ENCODE results near the gene GPR157.
"Not testable (repeated sequence)": the region's sequence is repeated elsewhere in the genome, so short reads cannot be mapped to it uniquely, and the experiment has no call there.

GPR157 gene

GRCh38 chr1:9115351-9116205, 13.3 kb downstream of the GPR157 start:
- DNase-seq, result no peak

GRCh38 chr1:9112961-9113880, 15.7 kb downstream of the GPR157 start:
- no peak for DNase-seq

- DNase-seq, result no peak
Measured at GRCh38 chr1:9111957-9112356, 16.9 kb downstream of the GPR157 start.

GRCh38 chr1:9111357-9111691, 17.6 kb downstream of the GPR157 start:
- DNase-seq, result no peak

- peak; percentile 42 for DNase-seq
Measured at GRCh38 chr1:9110669-9111356, 18.1 kb downstream of the GPR157 start.

GRCh38 chr1:9108056-9108665, 20.7 kb downstream of the GPR157 start:
- no peak for DNase-seq

GRCh38 chr1:9107136-9107535, 21.8 kb downstream of the GPR157 start:
- no peak for DNase-seq

GRCh38 chr1:9106286-9106685, 22.6 kb downstream of the GPR157 start:
- DNase-seq, result no peak

GRCh38 chr1:9105336-9105867, 23.5 kb downstream of the GPR157 start:
- no peak for DNase-seq

- no peak for DNase-seq
Measured at GRCh38 chr1:9101510-9102146, 27.3 kb downstream of the GPR157 start.

- DNase-seq, result no peak
Measured at GRCh38 chr1:9100471-9101043, 28.3 kb downstream of the GPR157 start.

GRCh38 chr1:9099555-9099954, 29.3 kb downstream of the GPR157 start:
- DNase-seq, result no peak

- no peak for DNase-seq
Measured at GRCh38 chr1:9097947-9098705, 30.8 kb downstream of the GPR157 start.

- no peak for DNase-seq
Measured at GRCh38 chr1:9095818-9096217, 33.1 kb downstream of the GPR157 start.

GRCh38 chr1:9093996-9094595, 34.8 kb downstream of the GPR157 start:
- DNase-seq, result not testable (repeated sequence)

- no peak for DNase-seq
Measured at GRCh38 chr1:9093581-9093980, 35.3 kb downstream of the GPR157 start.

- no peak for DNase-seq
Measured at GRCh38 chr1:9093091-9093490, 35.8 kb downstream of the GPR157 start.

GRCh38 chr1:9088807-9089206, 40.1 kb downstream of the GPR157 start:
- DNase-seq, result no peak

GRCh38 chr1:9087411-9088125, 41.3 kb downstream of the GPR157 start:
- DNase-seq, result no peak

- DNase-seq, result no peak
Measured at GRCh38 chr1:9086796-9087195, 42.1 kb downstream of the GPR157 start.

All from NCI-H1105 (cell line).